ENCODE results near the gene LGSN.
"Not testable (repeated sequence)": the region's sequence is repeated elsewhere in the genome, so short reads cannot be mapped to it uniquely, and the experiment has no call there.

The LGSN gene

GRCh38 chr6:63306420-63306819, 13.4 kb downstream of the LGSN start:
- H3K9ac ChIP-seq (ENCODE audit: low read depth, low read length) = no peak overlapping the region
- no peak overlapping the region for H3K4me3 ChIP-seq (ENCODE audit: low read length)
- WGBS = 88% methylated on average over 3 of the region's 3 CpGs
- no peaks in the 10 kb centered on the region for H3K27me3 ChIP-seq (ENCODE audit: insufficient read depth, low read length)
- no peaks in the 10 kb centered on the region for H3K4me1 ChIP-seq (ENCODE audit: insufficient read depth, low read length)
- no peaks in the 10 kb centered on the region for H3K36me3 ChIP-seq (ENCODE audit: insufficient read depth, low read length)
- H3K9me3 ChIP-seq (ENCODE audit: insufficient read depth, low read depth, low read length) = no peaks in the 10 kb centered on the region
- no peak overlapping the region for H3K27ac ChIP-seq (ENCODE audit: low read depth, low read length)

GRCh38 chr6:63305277-63305676, 14.5 kb downstream of the LGSN start:
- no peak overlapping the region for H3K27ac ChIP-seq (ENCODE audit: low read depth, low read length)
- WGBS = 98% methylated on average over 2 of the region's 2 CpGs
- H3K9me3 ChIP-seq (ENCODE audit: insufficient read depth, low read depth, low read length) = no peaks in the 10 kb centered on the region
- no peak overlapping the region for H3K9ac ChIP-seq (ENCODE audit: low read depth, low read length)
- H3K4me1 ChIP-seq (ENCODE audit: insufficient read depth, low read length) = no peaks in the 10 kb centered on the region
- no peak overlapping the region for H3K4me3 ChIP-seq (ENCODE audit: low read length)
- no peaks in the 10 kb centered on the region for H3K36me3 ChIP-seq (ENCODE audit: insufficient read depth, low read length)
- H3K27me3 ChIP-seq (ENCODE audit: insufficient read depth, low read length) = no peaks in the 10 kb centered on the region

GRCh38 chr6:63303476-63303875, 16.3 kb downstream of the LGSN start:
- Histone ChIP-seq H3K27ac (ENCODE audit: low read depth, low read length) (no peak overlapping the region), H3K9ac (ENCODE audit: low read depth, low read length) (no peak overlapping the region), H3K4me1 (ENCODE audit: insufficient read depth, low read length) (no peaks in the 10 kb centered on the region)

GRCh38 chr6:63299667-63300066, 20.1 kb downstream of the LGSN start:
- no peaks in the 10 kb centered on the region for H3K36me3 ChIP-seq (ENCODE audit: insufficient read depth, low read length)
- no peaks in the 10 kb centered on the region for H3K9me3 ChIP-seq (ENCODE audit: insufficient read depth, low read depth, low read length)
- peaks cover 7% of the 10 kb centered on the region; the same call in 1 of the 2 replicates for H3K4me1 ChIP-seq (ENCODE audit: insufficient read depth, low read length)
- H3K9ac ChIP-seq (ENCODE audit: low read depth, low read length) = no peak overlapping the region
- no peaks in the 10 kb centered on the region for H3K27me3 ChIP-seq (ENCODE audit: insufficient read depth, low read length)
- WGBS = 94% methylated on average over 2 of the region's 2 CpGs
- H3K4me3 ChIP-seq (ENCODE audit: low read length) = no peak overlapping the region
- H3K27ac ChIP-seq (ENCODE audit: low read depth, low read length) = no peak overlapping the region

More at GRCh38 chr6:63303476-63303875, 16.3 kb downstream of the LGSN start:
- H3K36me3 ChIP-seq (ENCODE audit: insufficient read depth, low read length) = no peaks in the 10 kb centered on the region
- H3K27me3 ChIP-seq (ENCODE audit: insufficient read depth, low read length) = no peaks in the 10 kb centered on the region
- H3K4me3 ChIP-seq (ENCODE audit: low read length) = no peak overlapping the region
- H3K9me3 ChIP-seq (ENCODE audit: insufficient read depth, low read depth, low read length) = no peaks in the 10 kb centered on the region

DNA sequence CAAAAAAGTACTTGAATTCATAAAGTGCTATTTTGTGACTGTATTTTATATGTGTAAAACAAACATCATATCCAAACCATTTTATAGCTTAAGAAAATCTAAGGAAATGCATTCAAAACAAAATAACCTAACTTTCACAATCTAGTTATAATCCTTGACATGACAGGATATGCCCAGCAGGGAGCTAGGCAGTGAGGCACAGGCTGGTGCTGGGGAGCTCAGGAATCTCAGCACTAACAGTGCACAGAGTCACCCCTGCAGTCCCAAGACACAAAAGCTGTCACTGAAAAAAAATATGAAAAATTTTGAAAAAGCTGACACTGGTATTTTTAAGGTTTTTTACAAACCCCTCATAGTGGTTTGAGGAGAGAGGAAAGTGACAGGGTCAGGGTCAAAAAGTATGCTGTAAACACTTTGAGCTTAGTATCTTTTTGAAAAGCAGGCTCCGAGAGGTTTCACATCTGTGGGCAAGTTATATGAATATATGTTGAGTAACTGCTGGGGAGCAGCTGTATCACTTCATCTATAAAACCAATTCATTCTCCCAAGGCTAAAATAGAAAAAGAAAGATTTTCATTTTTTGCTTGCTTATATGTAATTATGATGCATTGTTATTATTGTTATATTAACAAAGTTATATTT, 24.1 kb downstream of the LGSN start:
- peaks cover 7% of the 10 kb centered on the region; the same call in 1 of the 2 replicates for H3K4me1 ChIP-seq (ENCODE audit: insufficient read depth, low read length)
- no peak overlapping the region for H3K27ac ChIP-seq (ENCODE audit: low read depth, low read length)
- no peaks in the 10 kb centered on the region for H3K9me3 ChIP-seq (ENCODE audit: insufficient read depth, low read depth, low read length)
- WGBS = 100% methylated on average over 1 of the region's 1 CpG
- H3K9ac ChIP-seq (ENCODE audit: low read depth, low read length) = no peak overlapping the region
- no peaks in the 10 kb centered on the region for H3K27me3 ChIP-seq (ENCODE audit: insufficient read depth, low read length)
- no peaks in the 10 kb centered on the region for H3K36me3 ChIP-seq (ENCODE audit: insufficient read depth, low read length)
- no peak overlapping the region for H3K4me3 ChIP-seq (ENCODE audit: low read length)

- Histone ChIP-seq H3K27me3 (ENCODE audit: insufficient read depth, low read length) (no peaks in the 10 kb centered on the region), H3K9me3 (ENCODE audit: insufficient read depth, low read depth, low read length) (no peaks in the 10 kb centered on the region)
- WGBS = 98% methylated on average over 6 of the region's 6 CpGs
Observed at GRCh38 chr6:63290492-63291058, 29.2 kb downstream of the LGSN start.

GRCh38 chr6:63289269-63289872, 30.4 kb downstream of the LGSN start:
- H3K27me3 ChIP-seq (ENCODE audit: insufficient read depth, low read length) = no peaks in the 10 kb centered on the region
- H3K27ac ChIP-seq (ENCODE audit: low read depth, low read length) = no peak overlapping the region
- 95% methylated on average over 4 of the region's 4 CpGs for WGBS
- H3K4me1 ChIP-seq (ENCODE audit: insufficient read depth, low read length) = peaks cover 16% of the 10 kb centered on the region
- no peak overlapping the region for H3K9ac ChIP-seq (ENCODE audit: low read depth, low read length)
- H3K9me3 ChIP-seq (ENCODE audit: insufficient read depth, low read depth, low read length) = no peaks in the 10 kb centered on the region
- no peaks in the 10 kb centered on the region for H3K36me3 ChIP-seq (ENCODE audit: insufficient read depth, low read length)
- no peak overlapping the region for H3K4me3 ChIP-seq (ENCODE audit: low read length)

More at GRCh38 chr6:63290492-63291058, 29.2 kb downstream of the LGSN start:
- Histone ChIP-seq H3K36me3 (ENCODE audit: insufficient read depth, low read length) (no peaks in the 10 kb centered on the region), H3K4me1 (ENCODE audit: insufficient read depth, low read length) (peaks cover 12% of the 10 kb centered on the region), H3K9ac (ENCODE audit: low read depth, low read length) (no peak overlapping the region), H3K27ac (ENCODE audit: low read depth, low read length) (no peak overlapping the region), H3K4me3 (ENCODE audit: low read length) (no peak overlapping the region)

GRCh38 chr6:63280639-63281180, 39.1 kb downstream of the LGSN start:
- Histone ChIP-seq H3K27me3 (ENCODE audit: insufficient read depth, low read length) (no peaks in the 10 kb centered on the region), H3K27ac (ENCODE audit: low read depth, low read length) (no peak overlapping the region), H3K9ac (ENCODE audit: low read depth, low read length) (no peak overlapping the region), H3K4me1 (ENCODE audit: insufficient read depth, low read length) (peaks cover 24% of the 10 kb centered on the region), H3K9me3 (ENCODE audit: insufficient read depth, low read depth, low read length) (no peaks in the 10 kb centered on the region), H3K4me3 (ENCODE audit: low read length) (no peak overlapping the region), H3K36me3 (ENCODE audit: insufficient read depth, low read length) (no peaks in the 10 kb centered on the region)
- 86% methylated on average over 3 of the region's 3 CpGs for WGBS

DNA sequence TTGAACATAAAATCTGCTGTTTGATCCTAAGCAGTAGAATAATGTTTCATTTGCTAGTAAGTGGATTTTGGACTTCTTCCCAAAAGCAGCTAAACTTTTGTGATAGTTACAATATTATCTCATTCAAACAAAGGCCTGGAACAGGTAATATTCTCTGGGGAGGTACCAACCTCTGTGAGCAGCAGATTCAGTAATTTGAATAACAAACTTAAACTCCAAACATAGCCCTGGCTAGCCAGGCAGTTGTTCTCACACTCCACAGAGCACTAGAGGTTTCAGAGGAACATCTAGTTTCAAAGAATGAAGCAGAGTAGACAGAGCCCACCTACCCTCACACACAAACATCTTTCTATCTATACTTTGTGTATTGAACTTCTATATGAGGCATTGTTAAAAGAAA, 40.9 kb downstream of the LGSN start:
- Histone ChIP-seq H3K27me3 (ENCODE audit: insufficient read depth, low read length) (no peaks in the 10 kb centered on the region), H3K9ac (ENCODE audit: low read depth, low read length) (no peak overlapping the region), H3K36me3 (ENCODE audit: insufficient read depth, low read length) (no peaks in the 10 kb centered on the region), H3K27ac (ENCODE audit: low read depth, low read length) (no peak overlapping the region), H3K4me3 (ENCODE audit: low read length) (no peak overlapping the region), H3K9me3 (ENCODE audit: insufficient read depth, low read depth, low read length) (no peaks in the 10 kb centered on the region), H3K4me1 (ENCODE audit: insufficient read depth, low read length) (peaks cover 17% of the 10 kb centered on the region; the same call in 1 of the 2 replicates)

DNA sequence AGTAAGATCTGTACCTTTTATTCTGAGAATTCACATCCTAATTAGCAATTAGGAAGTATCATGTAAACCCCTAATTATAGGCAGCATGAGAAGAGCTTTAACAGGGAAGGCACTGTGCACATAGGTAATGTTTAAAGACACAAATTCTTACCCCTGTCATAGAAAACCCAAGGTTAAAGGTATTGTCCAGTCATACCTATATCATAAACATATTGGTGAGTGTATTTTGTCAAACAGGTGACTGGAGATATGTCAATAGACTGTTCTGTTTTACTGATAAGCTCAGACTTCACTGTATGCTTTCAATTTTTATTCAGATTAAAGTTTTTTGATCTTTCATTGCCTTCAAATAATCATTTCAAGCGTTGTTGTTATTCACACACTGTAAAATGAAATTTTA, 43.8 kb downstream of the LGSN start:
- WGBS = no CpG with 5 or more reads among the region's 1 CpG
- no peak overlapping the region for H3K4me3 ChIP-seq (ENCODE audit: low read length)
- H3K4me1 ChIP-seq (ENCODE audit: insufficient read depth, low read length) = peaks cover 7% of the 10 kb centered on the region; the same call in 1 of the 2 replicates

DNA sequence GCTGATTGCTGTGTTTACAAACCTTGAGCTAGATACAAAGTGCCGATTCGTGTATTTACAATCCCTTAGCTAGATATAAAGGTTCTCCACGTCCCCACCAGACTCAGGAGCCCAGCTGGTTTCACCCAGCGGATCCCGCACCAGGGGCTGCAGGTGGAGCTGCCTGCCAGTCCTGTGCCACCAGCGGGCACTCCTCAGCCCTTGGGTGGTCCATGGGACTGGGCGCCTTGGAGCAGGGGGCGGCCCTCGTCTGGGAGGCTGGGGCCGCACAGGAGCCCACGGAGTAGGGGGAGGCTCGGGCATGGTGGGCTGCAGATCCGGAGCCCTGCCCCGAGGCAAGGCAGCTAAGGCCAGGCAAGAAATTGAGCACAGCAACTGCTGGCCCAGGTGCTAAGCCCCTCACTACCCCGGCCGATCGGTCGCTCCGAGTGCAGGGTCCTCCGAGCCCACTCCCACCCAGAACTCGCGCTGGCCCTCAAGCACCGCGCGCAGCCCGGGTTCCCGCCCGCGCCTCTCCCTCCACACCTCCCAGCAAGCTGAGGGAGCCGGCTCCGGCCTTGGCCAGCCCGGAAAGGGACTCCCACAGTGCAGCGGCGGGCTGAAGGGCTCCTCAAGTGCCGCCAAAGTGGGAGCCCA, 44.9 kb downstream of the LGSN start:
- not testable (repeated sequence) for H3K36me3 ChIP-seq (ENCODE audit: insufficient read depth, low read length); H3K27ac ChIP-seq (ENCODE audit: low read depth, low read length); H3K9ac ChIP-seq (ENCODE audit: low read depth, low read length); H3K9me3 ChIP-seq (ENCODE audit: insufficient read depth, low read depth, low read length); H3K27me3 ChIP-seq (ENCODE audit: insufficient read depth, low read length); H3K4me3 ChIP-seq (ENCODE audit: low read length); H3K4me1 ChIP-seq (ENCODE audit: insufficient read depth, low read length)
- 95% methylated on average over 34 of the region's 35 CpGs for WGBS

More for the DNA sequence above, 43.8 kb downstream of the LGSN start:
- Histone ChIP-seq H3K36me3 (ENCODE audit: insufficient read depth, low read length) (no peaks in the 10 kb centered on the region), H3K27ac (ENCODE audit: low read depth, low read length) (no peak overlapping the region), H3K9me3 (ENCODE audit: insufficient read depth, low read depth, low read length) (no peaks in the 10 kb centered on the region), H3K27me3 (ENCODE audit: insufficient read depth, low read length) (no peaks in the 10 kb centered on the region), H3K9ac (ENCODE audit: low read depth, low read length) (no peak overlapping the region)
